GM12873 (cell line): ENCODE results near the gene VIPR1.

ENCODE experiments used
- CTCF ChIP-seq: IDR thresholded peaks from 2 replicates; pipeline ENCODE4 v1.5.1; 2012; ENCODE audit warnings: low read depth, mild to moderate bottlenecking, moderate library complexity, low read length, control low read depth; ENCODE audit not compliant: insufficient read depth; ENCODE audit errors: missing control alignments

The VIPR1 gene

GRCh38 chr3:42473083-42473932 is 29.1 kb upstream of the VIPR1 start:
- TF ChIP-seq CTCF = no peak

GRCh38 chr3:42476225-42477125 is 26.0 kb upstream of the VIPR1 start:
- TF ChIP-seq CTCF = no peak

GRCh38 chr3:42477696-42478095 is 24.7 kb upstream of the VIPR1 start:
- no peak for TF ChIP-seq CTCF

- TF ChIP-seq CTCF = no peak
These were observed 23.6 kb upstream of the VIPR1 start for GRCh38 chr3:42478830-42479229.

GRCh38 chr3:42486814-42487565 is 15.5 kb upstream of the VIPR1 start:
- TF ChIP-seq CTCF = no peak

GRCh38 chr3:42488687-42489086 is 13.8 kb upstream of the VIPR1 start:
- TF ChIP-seq CTCF = no peak
